Activated B cell treated with CpG ODN at 0.5 μM for 24 hours (primary cell): ENCODE measurements around the gene SLC41A3. TPM values are rescaled to one million over a fixed set of nuclear protein-coding genes. Genes with fewer than 3 reads are reported as not detected.
A peak's percentile ranks its signal among the peaks of the same experiment; 100 is the strongest.

Source experiments
- ATAC-seq: fragments of 200-7000 bp; cut with Tn5 transposase; one replicate; pipeline ENCODE4 v1.10.0; 2021; ENCODE audit warnings: low read depth, mild to moderate bottlenecking, moderate library complexity
- CTCF ChIA-PET: fragments of 350-600 bp; sonication (Branson Sonifier 250); formaldehyde crosslinking; loops from one replicate; lab custom pipeline; 2021; ENCODE audit warnings: antibody characterized with exemption; lab: Charles Lee
- POLR2A ChIA-PET: fragments of 350-600 bp; sonication (Branson Sonifier 250); formaldehyde crosslinking; loops from one replicate; lab custom pipeline; 2021; ENCODE audit warnings: antibody characterized with exemption; lab: Charles Lee
- DNase-seq: peaks from one replicate; pipeline ENCODE4 v3.0.0; 2022
- H3K27ac Mint-ChIP-seq: one replicate; pipeline ENCODE4 v1.8.0; 2020; ENCODE audit warnings: mixed read lengths
- H3K27me3 Mint-ChIP-seq: one replicate; pipeline ENCODE4 v1.8.0; 2021; ENCODE audit warnings: mixed read lengths
- H3K36me3 Mint-ChIP-seq: one replicate; pipeline ENCODE4 v1.8.0; 2021; ENCODE audit warnings: low read depth, mixed read lengths
- H3K4me1 Mint-ChIP-seq: one replicate; pipeline ENCODE4 v1.8.0; 2021; ENCODE audit warnings: mixed read lengths
- H3K4me3 Mint-ChIP-seq: one replicate; pipeline ENCODE4 v1.8.0; 2020; ENCODE audit warnings: mild to moderate bottlenecking, mixed read lengths
- H3K9me3 Mint-ChIP-seq: one replicate; pipeline ENCODE4 v1.8.0; 2020; ENCODE audit warnings: mixed read lengths
- CTCF ChIP-seq: fragments of 200-600 bp; IDR thresholded peaks from one replicate; pipeline ENCODE4 v1.8.0; 2022; ENCODE audit warnings: antibody characterized with exemption, mild to moderate bottlenecking
- intact Hi-C: fragments of 100-400 bp; cut with micrococcal nuclease; formaldehyde crosslinking; loops from one replicate; pipeline ENCODE4 v1.15.1; 2024
- total RNA-seq: library from RNA; stranded (reverse); gene quantifications from 2 replicates; pipeline ENCODE4 v1.2.3, GENCODE V29; 2022

Gene SLC41A3
- total RNA-seq, 1 donor from 2014 or later = 36.2 TPM

- CTCF ChIA-PET = no interaction called here
- Mint-ChIP-seq H3K36me3 (peaks cover 65% of the 10 kb centered on the region), H3K9me3 (peaks cover 9% of the 10 kb centered on the region), H3K4me3 (no peak overlapping the region), H3K4me1 (peaks cover 2% of the 10 kb centered on the region), H3K27me3 (no peaks in the 10 kb centered on the region), H3K27ac (no peak overlapping the region)
- no peak for ATAC-seq
- DNase-seq = no peak
- POLR2A ChIA-PET = no interaction called here
- intact Hi-C loops = no loop called here
- no peak for TF ChIP-seq CTCF
These were observed 51.9 kb downstream of the SLC41A3 start for GRCh38 chr3:126031981-126032471.

- peaks cover 74% of the 10 kb centered on the region for H3K36me3 Mint-ChIP-seq
- POLR2A ChIA-PET = no interaction called here
- no peak for ATAC-seq
- CTCF ChIA-PET = no interaction called here
- no peak overlapping the region for H3K4me3 Mint-ChIP-seq
- H3K9me3 Mint-ChIP-seq = peaks cover 9% of the 10 kb centered on the region
- no peak for TF ChIP-seq CTCF
- no peak overlapping the region for H3K27ac Mint-ChIP-seq
- H3K27me3 Mint-ChIP-seq = no peaks in the 10 kb centered on the region
- DNase-seq = no peak
- intact Hi-C loops = no loop called here
- H3K4me1 Mint-ChIP-seq = peaks cover 16% of the 10 kb centered on the region
These were observed 53.5 kb downstream of the SLC41A3 start for GRCh38 chr3:126030455-126030854.

GRCh38 chr3:126029241-126029640 lies 54.7 kb downstream of the SLC41A3 start:
- no peak for TF ChIP-seq CTCF
- intact Hi-C loops = no loop called here
- Mint-ChIP-seq H3K4me3 (no peak overlapping the region), H3K9me3 (peaks cover 9% of the 10 kb centered on the region), H3K27me3 (no peaks in the 10 kb centered on the region), H3K36me3 (peaks cover 77% of the 10 kb centered on the region), H3K4me1 (peaks cover 16% of the 10 kb centered on the region), H3K27ac (no peak overlapping the region)
- POLR2A ChIA-PET = no interaction called here
- DNase-seq (no peak), ATAC-seq (no peak)
- CTCF ChIA-PET = no interaction called here

GRCh38 chr3:126028096-126028495 lies 55.8 kb downstream of the SLC41A3 start:
- Mint-ChIP-seq H3K27me3 (no peaks in the 10 kb centered on the region), H3K4me3 (no peak overlapping the region), H3K4me1 (peaks cover 16% of the 10 kb centered on the region), H3K9me3 (peaks cover 9% of the 10 kb centered on the region), H3K36me3 (peaks cover 72% of the 10 kb centered on the region), H3K27ac (no peak overlapping the region)
- ChIA-PET POLR2A (no interaction called here), CTCF (no interaction called here)
- TF ChIP-seq CTCF = no peak
- DNase-seq = no peak
- intact Hi-C loops = no loop called here
- no peak for ATAC-seq

- ChIA-PET CTCF (no interaction called here), POLR2A (no interaction called here)
- DNase-seq = no peak
- Mint-ChIP-seq H3K9me3 (peaks cover 9% of the 10 kb centered on the region), H3K27me3 (no peaks in the 10 kb centered on the region), H3K4me3 (no peak overlapping the region), H3K27ac (peak overlapping the region; percentile 39), H3K36me3 (peaks cover 73% of the 10 kb centered on the region), H3K4me1 (peaks cover 16% of the 10 kb centered on the region)
- ATAC-seq = no peak
- TF ChIP-seq CTCF = no peak
- intact Hi-C loops = no loop called here
These were observed 57.2 kb downstream of the SLC41A3 start for GRCh38 chr3:126026761-126027160.
